ENCODE measurements around the gene CNTNAP5.

CNTNAP5 gene

DNA sequence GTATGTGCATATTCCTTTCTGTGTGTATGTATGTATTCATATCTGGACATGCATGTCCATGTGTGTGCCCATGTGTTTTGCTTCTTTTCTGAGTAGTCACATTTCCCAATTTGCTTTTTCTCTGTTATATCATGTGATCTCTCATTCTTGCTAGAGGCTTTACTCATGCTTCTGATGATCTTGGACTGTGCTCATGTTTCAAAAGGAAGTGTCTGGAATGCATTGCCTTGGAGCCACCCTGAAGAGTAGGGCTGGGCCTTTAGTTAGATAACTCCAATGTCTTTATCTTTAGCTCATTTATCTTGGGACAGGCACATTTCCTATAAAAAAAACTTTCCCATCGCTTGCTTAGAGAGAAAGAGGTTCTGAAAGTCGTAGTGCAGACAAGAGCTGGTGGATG lies 859.2 kb downstream of the CNTNAP5 start:
- TF ChIP-seq, protein P1, sequence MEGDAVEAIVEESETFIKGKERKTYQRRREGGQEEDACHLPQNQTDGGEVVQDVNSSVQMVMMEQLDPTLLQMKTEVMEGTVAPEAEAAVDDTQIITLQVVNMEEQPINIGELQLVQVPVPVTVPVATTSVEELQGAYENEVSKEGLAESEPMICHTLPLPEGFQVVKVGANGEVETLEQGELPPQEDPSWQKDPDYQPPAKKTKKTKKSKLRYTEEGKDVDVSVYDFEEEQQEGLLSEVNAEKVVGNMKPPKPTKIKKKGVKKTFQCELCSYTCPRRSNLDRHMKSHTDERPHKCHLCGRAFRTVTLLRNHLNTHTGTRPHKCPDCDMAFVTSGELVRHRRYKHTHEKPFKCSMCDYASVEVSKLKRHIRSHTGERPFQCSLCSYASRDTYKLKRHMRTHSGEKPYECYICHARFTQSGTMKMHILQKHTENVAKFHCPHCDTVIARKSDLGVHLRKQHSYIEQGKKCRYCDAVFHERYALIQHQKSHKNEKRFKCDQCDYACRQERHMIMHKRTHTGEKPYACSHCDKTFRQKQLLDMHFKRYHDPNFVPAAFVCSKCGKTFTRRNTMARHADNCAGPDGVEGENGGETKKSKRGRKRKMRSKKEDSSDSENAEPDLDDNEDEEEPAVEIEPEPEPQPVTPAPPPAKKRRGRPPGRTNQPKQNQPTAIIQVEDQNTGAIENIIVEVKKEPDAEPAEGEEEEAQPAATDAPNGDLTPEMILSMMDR (IDR thresholded peaks at IDR 0.05; ENCODE audit: control extremely low read depth, extremely low read depth, low read depth, missing control alignments) = no peak
- no peak for DNase-seq (ENCODE audit: extremely low spot score)
- CTCF ChIA-PET = no interaction called here
- POLR2A ChIA-PET = no interaction called here

DNA sequence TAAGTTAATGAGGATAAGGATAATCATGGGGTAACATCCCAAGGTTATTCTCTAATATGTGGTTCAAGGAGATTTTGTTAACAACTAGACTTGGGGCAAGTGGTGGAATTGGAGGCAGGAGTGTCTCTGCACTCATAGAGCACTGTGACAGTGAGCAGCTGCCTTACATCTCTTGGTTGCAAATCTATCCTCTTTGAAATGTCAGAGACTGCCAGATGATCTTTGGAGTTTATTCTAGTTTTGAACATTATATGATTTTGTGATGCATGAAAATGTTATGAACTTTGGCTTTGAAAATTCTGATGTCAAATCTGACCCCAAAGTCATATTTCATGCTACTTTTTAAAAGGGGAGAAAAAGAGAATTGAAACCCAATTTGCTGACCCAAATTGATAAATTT lies 861.1 kb downstream of the CNTNAP5 start:
- DNase-seq (ENCODE audit: extremely low spot score) = no peak
- POLR2A ChIA-PET = no interaction called here
- CTCF ChIA-PET = no interaction called here
- TF ChIP-seq, protein P1 (IDR thresholded peaks at IDR 0.05; ENCODE audit: control extremely low read depth, extremely low read depth, low read depth, missing control alignments) = no peak

DNA sequence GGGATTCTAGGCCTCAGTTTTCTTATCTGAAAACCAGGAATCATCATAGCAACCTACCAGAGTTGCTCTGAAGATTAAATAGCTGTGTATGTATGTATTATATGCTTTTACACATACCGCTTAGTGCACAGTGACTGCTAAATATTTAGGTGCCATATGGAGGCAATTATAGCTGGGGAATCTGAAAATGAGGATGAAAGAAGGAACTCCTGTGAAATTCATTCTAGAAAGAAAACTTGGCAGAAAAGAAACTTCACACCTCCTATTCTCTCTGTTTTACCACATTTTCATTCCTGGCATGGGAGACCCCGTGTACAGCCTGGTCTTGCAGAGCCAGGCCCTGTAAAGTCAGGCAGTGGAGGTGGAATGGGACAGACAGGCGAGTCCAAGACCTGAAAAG lies 862.4 kb downstream of the CNTNAP5 start:
- TF ChIP-seq, protein P1 (IDR thresholded peaks at IDR 0.05; ENCODE audit: control extremely low read depth, extremely low read depth, low read depth, missing control alignments) = no peak
- POLR2A ChIA-PET = no interaction called here
- CTCF ChIA-PET = no interaction called here
- no peak for DNase-seq (ENCODE audit: extremely low spot score)

- POLR2A ChIA-PET = no interaction called here
- TF ChIP-seq, protein P1 (IDR thresholded peaks at IDR 0.05; ENCODE audit: control extremely low read depth, extremely low read depth, low read depth, missing control alignments) = no peak
These were observed 863.3 kb downstream of the CNTNAP5 start for GRCh38 chr2:124888431-124888830.

DNA sequence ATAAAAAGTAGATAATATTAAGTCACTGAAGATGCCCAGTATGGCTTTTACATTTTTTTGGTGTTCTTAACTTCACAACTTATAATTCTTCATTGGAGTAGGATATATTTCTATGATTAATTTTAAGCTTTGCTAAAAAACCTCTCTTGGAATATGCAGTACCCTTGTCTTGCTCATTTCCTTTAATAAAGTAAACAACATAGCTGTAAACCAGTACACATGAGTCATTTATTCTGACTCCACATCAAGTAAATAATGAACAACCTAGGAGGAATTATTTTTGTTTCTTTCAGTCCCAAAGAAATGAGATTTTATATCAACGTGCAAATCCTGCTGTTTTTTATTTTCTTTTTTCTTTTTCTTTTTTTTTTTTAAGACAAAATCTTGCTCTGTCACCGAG lies 869.1 kb downstream of the CNTNAP5 start:
- TF ChIP-seq, protein P1 (IDR thresholded peaks at IDR 0.05; ENCODE audit: control extremely low read depth, extremely low read depth, low read depth, missing control alignments) = no peak
- DNase-seq (ENCODE audit: extremely low spot score) = no peak
- ChIA-PET POLR2A (no interaction called here), CTCF (interaction anchor here (1.3 kb wide), 1 partner anchor 22 kb away, joined by 3 read pairs; no protein-coding TSS in a partner anchor)

More at GRCh38 chr2:124888431-124888830, 863.3 kb downstream of the CNTNAP5 start:
- CTCF ChIA-PET = no interaction called here
- DNase-seq (ENCODE audit: extremely low spot score) = no peak

DNA sequence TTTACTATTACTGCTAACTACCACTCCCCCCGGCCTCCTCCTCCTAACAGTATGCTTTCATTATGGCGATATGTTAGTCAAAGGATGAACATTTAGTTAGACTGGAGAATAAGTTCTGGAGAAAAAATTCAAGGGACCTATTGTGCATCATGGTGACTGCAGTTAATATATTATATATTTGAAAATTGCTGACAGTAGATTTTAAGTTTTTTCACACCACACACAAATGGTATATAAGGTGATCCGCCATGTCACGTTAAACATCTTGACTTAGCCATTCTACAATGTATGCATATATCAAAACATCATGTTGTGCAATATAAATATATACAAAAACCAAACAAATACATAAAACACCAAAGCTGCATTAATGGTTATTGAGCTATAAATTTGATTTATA lies 873.7 kb downstream of the CNTNAP5 start:
- TF ChIP-seq, protein P1 (IDR thresholded peaks at IDR 0.05; ENCODE audit: control extremely low read depth, extremely low read depth, low read depth, missing control alignments) = no peak
- DNase-seq (ENCODE audit: extremely low spot score) = no peak
- ChIA-PET CTCF (no interaction called here), POLR2A (no interaction called here)

- DNase-seq (ENCODE audit: extremely low spot score) = no peak
- CTCF ChIA-PET = interaction anchor here (1.2 kb wide), 1 partner anchor 8 kb away, joined by 4 read pairs; no protein-coding TSS in a partner anchor
- TF ChIP-seq, protein P1 (IDR thresholded peaks at IDR 0.05; ENCODE audit: control extremely low read depth, extremely low read depth, low read depth, missing control alignments) = no peak
- POLR2A ChIA-PET = no interaction called here
These were observed 883.3 kb downstream of the CNTNAP5 start for GRCh38 chr2:124908411-124908810.

Data from GM10248 (cell line).